GM13977 (cell line): ENCODE data around the gene OXSR1.
"Not testable (repeated sequence)": the region's sequence is repeated elsewhere in the genome, so short reads cannot be mapped to it uniquely, and the experiment has no call there.

ENCODE experiments used
- DNase-seq: peaks from one replicate; pipeline ENCODE4 v3.0.0; 2012; ENCODE audit warnings: low spot score
- in situ Hi-C: fragments of 300-500 bp; cut with MboI; formaldehyde crosslinking; loops from one replicate; pipeline ENCODE4 v1.12.0; 2022; ENCODE audit warnings: low sequenced_read_pairs, low pct_unique_long_range_greater_than_20kb, mixed read lengths, inconsistent platforms; ENCODE audit not compliant: unreplicated experiment
- TF ChIP-seq, protein P1 (sequence below): IDR thresholded peaks from 2 replicates; pipeline ENCODE4 v1.5.1; 2012; ENCODE audit warnings: mild to moderate bottlenecking, control low read depth; ENCODE audit not compliant: insufficient read depth; ENCODE audit errors: extremely low read depth, missing control alignments

Gene OXSR1

DNA sequence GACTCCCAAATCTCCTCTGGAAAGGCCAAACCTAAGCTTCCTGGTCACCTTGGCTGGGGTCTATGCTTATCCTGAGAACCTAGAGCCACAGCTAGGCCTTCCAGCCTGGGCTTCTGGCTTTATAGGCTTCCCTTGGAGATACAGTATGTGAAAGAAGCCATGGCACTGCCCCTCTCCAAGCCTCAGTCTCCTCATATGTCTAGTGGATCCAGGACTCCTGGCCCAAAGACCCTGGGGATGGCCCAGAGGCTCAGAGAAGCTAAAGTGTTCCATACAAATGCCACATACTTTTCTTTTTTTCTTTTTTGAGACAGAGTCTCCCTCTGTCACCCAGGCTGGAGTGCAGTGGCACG, 37.1 kb upstream of the OXSR1 start:
- DNase-seq, result no peak
- in situ Hi-C loops, result loop anchor here (10.0 kb wide), 1 partner anchor 357 kb away; no protein-coding TSS in a partner anchor
- TF ChIP-seq, protein P1, sequence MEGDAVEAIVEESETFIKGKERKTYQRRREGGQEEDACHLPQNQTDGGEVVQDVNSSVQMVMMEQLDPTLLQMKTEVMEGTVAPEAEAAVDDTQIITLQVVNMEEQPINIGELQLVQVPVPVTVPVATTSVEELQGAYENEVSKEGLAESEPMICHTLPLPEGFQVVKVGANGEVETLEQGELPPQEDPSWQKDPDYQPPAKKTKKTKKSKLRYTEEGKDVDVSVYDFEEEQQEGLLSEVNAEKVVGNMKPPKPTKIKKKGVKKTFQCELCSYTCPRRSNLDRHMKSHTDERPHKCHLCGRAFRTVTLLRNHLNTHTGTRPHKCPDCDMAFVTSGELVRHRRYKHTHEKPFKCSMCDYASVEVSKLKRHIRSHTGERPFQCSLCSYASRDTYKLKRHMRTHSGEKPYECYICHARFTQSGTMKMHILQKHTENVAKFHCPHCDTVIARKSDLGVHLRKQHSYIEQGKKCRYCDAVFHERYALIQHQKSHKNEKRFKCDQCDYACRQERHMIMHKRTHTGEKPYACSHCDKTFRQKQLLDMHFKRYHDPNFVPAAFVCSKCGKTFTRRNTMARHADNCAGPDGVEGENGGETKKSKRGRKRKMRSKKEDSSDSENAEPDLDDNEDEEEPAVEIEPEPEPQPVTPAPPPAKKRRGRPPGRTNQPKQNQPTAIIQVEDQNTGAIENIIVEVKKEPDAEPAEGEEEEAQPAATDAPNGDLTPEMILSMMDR, result no peak

GRCh38 chr3:38129058-38129457, 36.3 kb upstream of the OXSR1 start:
- in situ Hi-C loops, result loop anchor here (10.0 kb wide), 1 partner anchor 356 kb away; no protein-coding TSS in a partner anchor
- no peak for DNase-seq
- TF ChIP-seq, protein P1, result no peak

GRCh38 chr3:38130631-38131065, 34.7 kb upstream of the OXSR1 start:
- TF ChIP-seq, protein P1, result no peak

GRCh38 chr3:38131621-38132369, 33.5 kb upstream of the OXSR1 start:
- in situ Hi-C loops, result no loop called here
- DNase-seq, result no peak
- TF ChIP-seq, protein P1, result peak; percentile 71

More at GRCh38 chr3:38130631-38131065, 34.7 kb upstream of the OXSR1 start:
- DNase-seq, result no peak
- in situ Hi-C loops, result no loop called here

DNA sequence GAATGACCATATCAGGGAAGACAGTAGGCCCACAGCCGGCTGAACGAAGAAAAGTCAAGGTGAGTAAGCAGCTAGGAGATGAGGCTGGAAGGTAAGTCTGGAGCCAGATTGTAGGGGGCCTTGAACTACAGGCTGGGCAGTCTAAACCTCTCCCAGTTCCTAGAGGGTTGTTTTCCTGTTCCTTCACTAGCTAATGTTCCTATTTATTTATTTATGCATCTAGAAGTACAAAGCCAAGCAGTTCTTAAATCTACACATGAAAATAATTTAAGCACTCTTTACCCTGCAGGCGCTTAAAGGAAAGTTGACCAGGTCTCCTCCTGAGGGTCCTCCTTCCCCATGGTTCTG, 32.2 kb upstream of the OXSR1 start:
- TF ChIP-seq, protein P1, result no peak
- in situ Hi-C loops, result no loop called here
- DNase-seq, result no peak

- TF ChIP-seq, protein P1, result no peak
- DNase-seq, result no peak
- in situ Hi-C loops, result no loop called here
Observed at GRCh38 chr3:38133557-38134405, 31.6 kb upstream of the OXSR1 start.

DNA sequence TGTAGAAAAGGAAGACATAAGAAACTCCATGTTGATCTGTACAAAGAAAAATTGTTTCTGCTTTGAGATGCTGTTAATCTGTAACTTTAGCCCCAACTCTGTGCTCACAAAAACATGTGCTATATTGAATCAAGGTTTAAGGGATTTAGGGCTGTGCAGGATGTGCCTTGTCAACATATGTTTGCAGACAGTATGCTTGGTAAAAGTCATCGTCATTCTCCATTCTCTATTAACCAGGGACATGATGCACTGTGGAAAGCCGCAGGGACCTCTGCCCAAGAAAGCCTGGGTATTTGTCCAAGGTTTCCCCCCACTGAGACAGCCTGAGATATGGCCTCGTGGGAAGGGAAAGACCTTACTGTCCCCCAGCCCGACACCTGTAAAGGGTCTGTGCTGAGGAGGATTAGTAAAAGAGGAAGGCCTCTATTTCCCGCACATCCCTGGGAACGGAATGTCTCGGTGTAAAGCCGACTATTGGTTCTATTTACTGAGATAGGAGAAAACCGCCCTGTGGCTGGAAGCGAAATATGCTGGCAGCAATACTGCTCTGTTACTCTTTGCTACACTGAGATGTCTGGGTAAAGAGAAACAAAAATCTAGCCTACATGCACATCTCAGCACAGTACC, 30.7 kb upstream of the OXSR1 start:
- DNase-seq, in situ Hi-C loops: not testable (repeated sequence)

- in situ Hi-C loops, result not testable (repeated sequence)
Observed at GRCh38 chr3:38135621-38136277, 29.6 kb upstream of the OXSR1 start.

More at GRCh38 chr3:38135621-38136277, 29.6 kb upstream of the OXSR1 start:
- not testable (repeated sequence) for DNase-seq
